CD4-positive, alpha-beta T cell treated with Interleukin-4 for 4 hours (primary cell): Measurements from ENCODE around the gene NFIX.

Source experiments
- DNase-seq: peaks from one replicate; pipeline ENCODE4 v3.0.0-alpha.2; 2020

The NFIX gene

GRCh38 chr19:13060233-13060963 is 65.1 kb downstream of the NFIX start:
- DNase-seq, result no peak

DNA sequence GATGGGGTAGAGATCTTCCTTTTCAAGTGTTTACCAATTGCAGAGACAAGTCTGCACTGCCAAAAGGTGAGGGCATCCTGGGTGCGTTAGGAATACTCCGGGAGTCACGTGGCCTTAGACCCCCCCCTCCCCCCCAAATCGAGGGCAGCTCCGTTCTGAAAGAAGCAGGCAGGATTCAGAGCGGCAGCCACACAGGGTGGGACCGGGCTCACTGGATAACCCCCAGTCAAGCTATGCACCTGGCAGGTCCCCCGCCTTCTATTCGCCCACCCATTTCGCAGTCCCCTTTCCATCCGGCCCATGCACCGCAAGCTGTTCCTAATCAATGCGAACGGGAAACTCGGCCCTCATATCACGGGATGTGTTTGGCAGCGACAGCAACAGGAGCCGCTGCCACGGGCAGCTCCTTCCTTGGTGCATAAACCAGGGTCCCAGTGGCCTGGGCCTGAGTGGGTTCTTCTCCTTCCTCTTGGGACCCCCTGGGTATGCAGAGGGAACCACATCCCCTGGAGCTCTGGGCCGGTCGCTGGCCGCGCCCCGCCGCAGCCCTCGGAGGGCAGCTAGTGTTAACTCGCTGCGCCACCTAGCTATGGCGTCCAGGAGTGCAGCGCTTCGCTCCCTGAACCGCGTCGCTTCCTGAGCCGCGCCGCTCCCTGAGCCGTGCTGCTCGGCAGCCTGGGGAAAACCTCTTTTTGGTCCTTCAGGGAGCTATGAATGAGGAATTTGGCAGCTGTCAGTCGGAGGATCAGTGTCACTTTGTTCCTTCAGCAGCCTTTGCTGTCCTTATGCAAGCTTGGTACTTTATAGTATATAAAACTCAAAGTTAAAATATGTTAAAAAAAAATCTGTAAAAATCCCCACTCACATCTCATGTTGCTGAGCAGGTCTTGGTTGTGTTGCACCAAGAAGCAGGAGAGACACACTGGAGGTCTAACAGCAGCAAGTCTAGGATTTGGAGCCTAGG is 66.0 kb downstream of the NFIX start:
- peak; percentile 57 for DNase-seq

GRCh38 chr19:13062317-13062716 is 67.0 kb downstream of the NFIX start:
- no peak for DNase-seq

DNA sequence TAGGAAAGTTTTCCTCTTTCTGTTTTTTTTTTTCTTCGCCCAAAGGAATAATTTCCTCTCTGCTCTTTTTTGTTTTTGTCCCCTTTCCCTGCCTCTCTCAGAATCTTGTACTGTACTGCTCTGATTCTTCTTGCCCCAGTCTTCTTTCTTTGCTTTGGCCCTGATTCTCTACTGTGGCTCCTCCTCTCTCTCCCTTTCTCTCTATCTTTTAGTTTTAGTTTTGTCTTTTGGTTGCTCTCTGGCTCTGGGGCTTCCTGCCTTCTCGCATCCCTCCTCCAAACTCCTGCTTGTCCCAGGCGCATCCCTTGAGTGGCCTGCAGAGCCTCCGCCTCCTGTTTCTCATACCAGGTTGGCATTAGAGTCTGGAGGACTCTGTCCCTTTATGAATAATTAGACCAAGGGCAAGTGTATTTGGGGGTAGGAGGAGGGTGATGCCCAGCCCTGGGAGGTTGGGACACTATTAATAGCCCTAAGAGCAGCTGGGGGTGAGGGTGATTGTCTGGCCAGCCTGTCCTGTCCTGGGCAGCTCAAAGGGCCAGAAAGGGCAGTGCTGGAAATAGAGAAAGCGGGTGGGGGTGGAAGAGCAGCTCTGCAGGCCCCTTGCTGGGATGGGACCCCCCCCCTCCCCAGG is 68.3 kb downstream of the NFIX start:
- DNase-seq, result no peak

DNA sequence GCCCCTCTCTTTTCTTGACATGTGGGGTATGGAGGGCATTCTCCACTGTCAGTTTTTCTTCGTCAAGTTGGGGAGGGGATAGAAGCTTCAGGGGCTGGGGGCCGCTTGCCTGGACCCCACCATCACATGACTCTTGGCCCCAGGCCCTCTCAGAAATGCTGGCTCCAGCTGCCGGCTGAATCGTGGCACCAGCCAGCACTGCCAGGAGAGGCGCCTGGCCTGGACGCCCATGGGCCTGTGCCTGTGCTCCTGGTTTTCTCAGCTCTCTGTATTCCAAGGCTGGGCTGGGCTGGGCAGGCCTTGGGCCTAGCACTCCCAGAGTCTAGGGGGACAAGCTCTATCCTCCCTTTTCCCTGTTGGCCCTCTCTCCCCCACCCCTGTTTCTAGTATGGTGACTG is 68.8 kb downstream of the NFIX start:
- DNase-seq, result no peak

DNA sequence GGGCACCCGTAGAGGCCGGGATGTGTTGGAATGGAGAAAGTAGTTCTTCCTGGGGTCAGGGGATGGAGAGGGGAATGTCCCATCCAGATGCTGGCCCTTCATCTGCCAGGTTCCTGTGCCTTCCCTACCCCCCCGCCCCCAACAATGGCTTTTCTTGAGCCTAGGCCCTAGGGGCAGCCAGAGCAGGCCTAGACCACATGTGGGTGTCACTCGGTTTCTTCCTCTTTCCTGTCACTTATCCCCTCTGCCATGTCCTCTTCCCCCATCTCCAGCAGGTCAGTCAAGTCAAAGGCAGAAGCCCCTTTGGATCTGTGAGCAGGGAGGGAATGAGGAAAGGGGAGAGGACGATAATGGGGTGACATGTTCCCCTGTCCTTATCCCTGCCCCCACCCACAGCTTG is 71.0 kb downstream of the NFIX start:
- no peak for DNase-seq

GRCh38 chr19:13066933-13067807 is 71.9 kb downstream of the NFIX start:
- DNase-seq, result no peak

GRCh38 chr19:13068085-13068846 is 73.0 kb downstream of the NFIX start:
- DNase-seq, result no peak

DNA sequence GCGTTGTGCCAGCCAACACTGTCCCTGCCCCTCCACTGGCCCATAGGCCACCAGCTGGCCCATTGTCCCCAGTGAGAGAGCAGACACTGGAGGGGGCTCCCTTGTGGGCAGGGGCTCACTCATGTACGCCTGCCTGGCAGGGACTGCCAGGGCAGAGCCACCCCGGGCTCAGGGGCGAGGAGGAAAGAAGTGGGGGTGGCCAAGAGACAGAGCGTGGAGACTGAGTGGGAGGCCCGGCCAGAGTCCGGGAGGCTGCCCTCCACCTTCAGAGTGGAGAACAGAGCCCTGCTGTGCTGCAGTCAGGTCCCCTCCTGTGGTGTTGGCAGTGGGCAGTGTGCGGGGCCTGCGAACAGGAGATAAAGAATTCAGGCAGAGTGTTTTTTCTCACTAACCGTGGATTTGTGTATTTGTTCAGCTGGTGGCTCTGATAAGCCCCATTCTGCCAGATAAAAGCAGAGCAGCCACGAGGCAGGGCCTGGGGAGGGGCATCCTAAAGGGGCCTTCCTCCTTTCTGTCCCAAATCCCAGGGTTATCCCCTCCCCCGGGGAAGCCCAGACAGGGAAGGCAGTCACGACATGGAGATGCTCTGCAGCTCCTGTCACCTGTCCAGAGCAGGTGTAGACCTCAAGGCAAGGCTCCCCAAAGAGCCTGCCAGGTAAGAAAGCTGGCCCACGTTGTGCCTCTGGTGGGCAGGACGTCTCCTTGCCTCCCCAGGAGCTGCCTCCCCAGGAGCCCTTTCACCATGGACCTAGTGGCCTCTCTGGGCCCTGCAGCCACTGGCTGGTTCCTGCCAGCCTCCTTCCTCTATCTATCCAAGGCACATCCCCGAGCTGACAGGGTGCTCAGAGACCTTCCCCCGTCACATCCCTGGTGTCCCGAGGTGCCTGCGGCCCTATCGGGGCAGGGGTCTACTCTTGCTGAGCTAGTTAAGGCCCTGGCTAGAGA is 74.4 kb downstream of the NFIX start:
- DNase-seq, result no peak

DNA sequence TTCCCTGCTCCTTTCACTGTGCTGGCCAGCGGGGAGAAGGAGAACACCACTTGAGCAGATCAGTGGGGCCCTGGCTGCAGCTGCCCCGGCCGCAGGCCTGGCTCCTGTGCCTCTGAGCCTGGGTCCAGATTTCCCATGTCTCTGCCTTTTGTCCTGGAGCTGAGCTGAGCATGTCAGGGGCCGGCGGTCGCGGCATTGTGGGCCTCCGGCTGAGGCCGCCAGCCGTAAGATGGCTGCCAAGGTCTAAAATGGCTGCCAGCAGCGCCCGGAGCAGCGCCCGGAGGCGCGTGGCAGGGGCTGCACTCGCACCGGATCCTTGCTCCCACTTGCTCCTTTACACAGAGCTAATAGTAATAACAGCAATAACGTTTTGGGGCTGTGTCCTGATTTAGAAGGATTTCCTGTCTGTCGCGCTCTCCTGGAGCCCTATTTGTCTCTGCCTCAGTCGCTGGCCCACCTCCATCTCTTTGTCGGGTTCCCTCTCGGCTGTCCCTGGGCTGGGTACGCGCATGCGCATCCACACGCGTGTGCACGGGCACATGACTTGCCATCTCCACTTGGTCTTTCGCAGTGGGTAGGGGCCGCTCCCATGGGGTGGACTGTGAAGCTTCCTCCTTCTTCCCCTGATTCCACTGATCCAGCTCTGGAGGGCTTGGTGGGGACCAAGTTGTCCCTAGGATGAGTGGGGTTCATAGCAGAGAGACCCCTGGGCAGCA is 75.3 kb downstream of the NFIX start:
- no peak for DNase-seq

GRCh38 chr19:13071444-13072187 is 76.3 kb downstream of the NFIX start:
- DNase-seq, result no peak

DNA sequence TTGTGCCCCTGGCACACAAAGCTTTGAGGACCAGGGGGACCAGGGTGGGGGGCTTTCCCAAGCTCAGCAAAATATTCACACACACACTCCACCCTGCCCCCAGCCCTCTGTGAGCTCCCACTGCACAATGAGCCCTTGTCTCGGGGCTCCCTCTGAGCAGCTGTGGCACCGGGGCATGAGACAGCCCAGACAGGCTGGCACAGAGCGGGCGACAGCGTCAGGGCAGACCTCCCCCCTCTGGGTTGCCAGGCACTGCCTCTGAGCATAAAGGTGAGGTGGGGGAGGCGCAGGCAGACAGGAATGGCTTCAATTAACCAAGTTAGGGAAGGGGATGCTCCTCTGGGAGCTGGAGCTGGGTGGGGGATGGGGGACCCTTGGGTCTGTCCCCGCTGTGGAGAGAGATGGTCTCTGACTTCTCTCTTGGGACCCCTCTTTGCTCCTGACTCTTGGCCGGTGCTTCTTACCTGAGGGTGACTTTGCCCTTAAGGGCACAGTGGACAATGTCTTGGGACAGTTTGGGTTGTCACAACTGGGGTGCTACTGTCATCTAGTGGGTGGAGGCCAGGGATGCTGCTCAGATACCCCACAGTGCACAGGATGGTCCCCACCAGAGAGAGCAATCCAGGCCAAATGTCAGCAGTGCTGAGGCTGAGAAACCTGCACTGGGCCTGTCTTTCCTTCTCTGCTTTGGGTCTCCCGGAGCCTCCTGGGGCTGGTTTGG is 77.1 kb downstream of the NFIX start:
- DNase-seq, result no peak

DNA sequence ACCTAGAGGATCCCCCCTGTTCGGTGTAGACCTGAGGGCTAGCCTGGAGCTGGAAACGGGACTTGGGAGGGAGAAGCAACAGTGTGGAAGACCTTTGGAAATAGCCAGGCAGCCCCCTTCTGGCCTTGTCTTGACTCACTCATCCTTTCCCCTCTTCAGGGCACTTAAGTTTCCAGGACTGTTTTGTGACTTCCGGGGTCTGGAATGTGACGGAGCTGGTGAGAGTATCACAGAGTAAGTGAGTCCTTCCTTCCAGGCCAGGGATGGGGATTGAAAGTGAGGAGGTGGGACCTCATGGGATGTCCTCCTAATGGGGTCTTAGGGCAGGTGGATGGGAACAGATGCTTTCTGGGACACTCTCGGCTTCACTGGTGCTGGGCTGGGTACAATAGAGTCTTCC is 78.0 kb downstream of the NFIX start:
- DNase-seq, result no peak

DNA sequence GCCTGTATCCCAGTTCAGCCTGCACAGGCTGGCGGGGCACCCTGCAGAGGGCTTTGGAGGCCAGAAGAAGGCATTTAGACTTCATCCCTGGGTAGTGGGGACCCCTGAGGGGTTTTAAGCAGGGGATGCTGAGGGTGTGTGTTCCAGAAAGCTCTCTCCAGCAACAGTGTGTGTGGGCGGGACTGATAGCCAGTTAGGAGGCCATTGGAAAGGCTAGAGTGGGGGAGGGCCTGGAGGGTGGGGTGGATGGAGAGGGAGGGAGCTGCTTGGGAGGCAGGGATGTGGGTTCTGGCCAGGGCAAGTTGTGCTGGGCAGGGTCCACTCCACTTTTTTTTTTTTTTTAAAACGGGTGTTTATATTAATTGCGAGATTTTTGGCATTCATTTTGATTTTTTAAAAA is 79.1 kb downstream of the NFIX start:
- DNase-seq, result no peak

DNA sequence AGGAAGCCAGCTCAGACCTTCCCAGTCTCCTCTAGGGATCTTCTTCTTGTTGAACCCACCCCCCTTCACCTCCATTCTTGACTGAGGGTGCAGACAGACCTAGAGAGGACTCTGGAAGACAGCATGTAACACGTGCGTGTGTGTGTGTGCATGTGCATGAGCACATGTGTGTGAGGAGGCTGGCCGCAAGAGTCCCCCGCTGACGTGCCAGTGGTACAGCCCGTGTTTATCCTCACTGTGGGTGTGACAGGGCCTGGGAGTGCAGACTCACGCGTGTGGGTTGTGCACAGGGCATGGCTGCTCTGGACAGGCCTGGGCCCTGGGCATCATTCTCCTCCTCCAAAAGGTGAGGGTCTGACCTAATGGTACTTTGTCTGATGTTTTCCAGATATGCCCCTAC is 81.0 kb downstream of the NFIX start:
- no peak for DNase-seq

DNA sequence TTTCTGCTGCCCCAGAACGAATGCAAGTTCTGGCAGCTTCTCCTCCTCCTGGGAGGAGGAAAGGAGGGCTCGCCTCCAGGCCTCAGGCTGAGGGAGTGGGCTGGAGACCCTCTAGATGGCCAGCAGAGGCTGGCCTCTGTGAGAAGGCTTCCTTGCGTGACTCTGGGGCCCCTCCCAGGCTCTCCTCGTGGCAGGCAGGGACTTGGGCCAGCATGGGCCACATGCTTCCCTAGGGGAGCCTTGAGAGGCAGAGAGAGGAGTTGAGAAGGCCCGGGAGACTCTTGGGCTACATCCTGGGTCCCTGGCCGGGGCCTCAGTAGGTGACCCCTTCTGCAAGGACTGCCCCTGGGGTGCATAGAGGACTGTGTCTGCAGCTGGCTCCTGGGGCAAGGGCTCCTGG is 81.5 kb downstream of the NFIX start:
- no peak for DNase-seq

GRCh38 chr19:13077240-13077639 is 82.0 kb downstream of the NFIX start:
- no peak for DNase-seq

GRCh38 chr19:13078381-13078780 is 83.1 kb downstream of the NFIX start:
- DNase-seq, result no peak
